ENCODE data around the gene PMFBP1. TPM values are rescaled to one million over a fixed set of nuclear protein-coding genes. Genes with fewer than 3 reads are reported as not detected.

The PMFBP1 gene
- total RNA-seq, 2 experiments from 2014 or later: 1.1 to 1.2 TPM

DNA sequence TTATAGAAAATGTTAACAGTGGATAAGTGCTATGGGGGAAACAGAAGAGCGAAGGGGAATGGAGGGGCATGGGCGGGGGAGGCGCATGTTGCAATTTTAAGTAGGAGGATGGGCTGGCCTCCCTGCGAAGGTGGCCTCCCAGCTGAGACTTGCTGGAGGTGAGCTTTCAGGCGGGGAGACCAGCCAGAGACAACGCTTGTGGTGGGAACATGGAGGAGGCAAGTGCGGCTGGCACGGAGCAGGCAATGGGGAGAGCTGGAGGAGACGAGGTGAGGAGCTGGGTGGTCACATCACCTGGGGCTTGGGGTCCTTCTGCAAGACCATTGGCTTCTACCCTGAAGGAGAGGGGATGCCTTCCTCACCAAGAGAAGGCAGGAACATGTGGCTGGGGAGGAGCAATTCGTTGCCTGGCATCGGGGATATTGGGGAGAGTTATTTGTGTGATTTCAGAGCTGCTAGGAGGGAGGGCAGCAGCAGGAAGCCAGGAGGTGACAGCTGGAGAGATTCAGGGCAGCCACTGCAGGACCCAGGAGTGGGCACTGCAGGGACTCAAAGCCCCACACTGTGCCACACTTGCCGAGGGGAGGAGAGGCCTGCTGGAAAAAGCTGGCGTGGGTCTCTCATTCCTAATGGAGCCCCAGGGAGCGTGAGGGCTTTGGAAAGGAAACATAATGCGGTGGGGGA lies 34.4 kb downstream of the PMFBP1 start:
- CTCF ChIA-PET: interaction anchor here (0.8 kb wide), 1 partner anchor 13 kb away, joined by 6 read pairs; no protein-coding TSS in a partner anchor
- Mint-ChIP-seq H3K27ac (no peak overlapping the region), H3K27me3 (no peaks in the 10 kb centered on the region), H3K9me3 (no peaks in the 10 kb centered on the region), H3K36me3 (ENCODE audit: low read depth) (no peaks in the 10 kb centered on the region), H3K4me1 (ENCODE audit: low read depth) (no peaks in the 10 kb centered on the region), H3K4me3 (no peak overlapping the region)
- TF ChIP-seq CTCF (IDR thresholded peaks at IDR 0.05): no peak
- DNase-seq: no peak
- ATAC-seq: no peak
- intact Hi-C loops (cut with micrococcal nuclease): no loop called here
- POLR2A ChIA-PET: no interaction called here

GRCh38 chr16:72134507-72134906 lies 37.4 kb downstream of the PMFBP1 start:
- intact Hi-C loops (cut with micrococcal nuclease): no loop called here
- DNase-seq: no peak
- H3K27ac Mint-ChIP-seq: no peak overlapping the region
- H3K9me3 Mint-ChIP-seq: no peaks in the 10 kb centered on the region
- TF ChIP-seq CTCF (IDR thresholded peaks at IDR 0.05): no peak
- no peak for ATAC-seq
- no peaks in the 10 kb centered on the region for H3K27me3 Mint-ChIP-seq
- H3K4me3 Mint-ChIP-seq: no peak overlapping the region
- ChIA-PET CTCF (interaction anchor here (2.2 kb wide), 1 partner anchor 9 kb away, joined by 12 read pairs; no protein-coding TSS in a partner anchor), POLR2A (no interaction called here)
- no peaks in the 10 kb centered on the region for H3K4me1 Mint-ChIP-seq (ENCODE audit: low read depth)
- H3K36me3 Mint-ChIP-seq (ENCODE audit: low read depth): no peaks in the 10 kb centered on the region

GRCh38 chr16:72132726-72133125 lies 39.2 kb downstream of the PMFBP1 start:
- ATAC-seq (no peak), DNase-seq (no peak)
- CTCF ChIA-PET: no interaction called here
- Mint-ChIP-seq H3K9me3 (no peaks in the 10 kb centered on the region), H3K27ac (no peak overlapping the region), H3K27me3 (no peaks in the 10 kb centered on the region), H3K4me1 (ENCODE audit: low read depth) (no peaks in the 10 kb centered on the region), H3K4me3 (no peak overlapping the region), H3K36me3 (ENCODE audit: low read depth) (no peaks in the 10 kb centered on the region)
- intact Hi-C loops (cut with micrococcal nuclease): no loop called here
- POLR2A ChIA-PET: interaction anchor here (0.6 kb wide), 1 partner anchor 113 kb away, joined by 3 read pairs; no protein-coding TSS in a partner anchor
- no peak for TF ChIP-seq CTCF (IDR thresholded peaks at IDR 0.05)

DNA sequence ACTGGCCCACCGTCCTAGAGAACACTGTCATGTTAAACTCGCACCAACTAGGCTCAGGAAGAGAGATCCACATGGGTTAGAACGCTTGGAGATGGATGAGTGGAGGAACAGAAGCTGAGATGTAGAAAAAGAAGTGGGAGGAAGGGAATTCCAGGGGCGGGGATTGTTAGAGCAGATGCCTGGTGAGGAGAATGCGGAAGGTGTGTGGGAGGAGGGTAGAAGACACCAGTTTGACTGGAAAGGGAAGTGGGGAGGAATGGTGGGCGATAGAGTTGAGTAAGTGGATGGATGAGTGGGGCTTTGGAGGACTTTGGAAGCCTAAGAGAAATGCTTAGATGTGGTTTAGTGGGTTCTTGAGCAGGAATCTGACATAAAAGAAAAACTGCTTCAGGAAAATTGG lies 40.9 kb downstream of the PMFBP1 start:
- H3K27me3 Mint-ChIP-seq: no peaks in the 10 kb centered on the region
- no peak for ATAC-seq
- intact Hi-C loops (cut with micrococcal nuclease): no loop called here
- no peaks in the 10 kb centered on the region for H3K4me1 Mint-ChIP-seq (ENCODE audit: low read depth)
- DNase-seq: no peak
- no peaks in the 10 kb centered on the region for H3K36me3 Mint-ChIP-seq (ENCODE audit: low read depth)
- TF ChIP-seq CTCF (IDR thresholded peaks at IDR 0.05): no peak
- H3K4me3 Mint-ChIP-seq: no peak overlapping the region
- H3K9me3 Mint-ChIP-seq: no peaks in the 10 kb centered on the region
- POLR2A ChIA-PET: no interaction called here
- CTCF ChIA-PET: no interaction called here
- no peak overlapping the region for H3K27ac Mint-ChIP-seq

DNA sequence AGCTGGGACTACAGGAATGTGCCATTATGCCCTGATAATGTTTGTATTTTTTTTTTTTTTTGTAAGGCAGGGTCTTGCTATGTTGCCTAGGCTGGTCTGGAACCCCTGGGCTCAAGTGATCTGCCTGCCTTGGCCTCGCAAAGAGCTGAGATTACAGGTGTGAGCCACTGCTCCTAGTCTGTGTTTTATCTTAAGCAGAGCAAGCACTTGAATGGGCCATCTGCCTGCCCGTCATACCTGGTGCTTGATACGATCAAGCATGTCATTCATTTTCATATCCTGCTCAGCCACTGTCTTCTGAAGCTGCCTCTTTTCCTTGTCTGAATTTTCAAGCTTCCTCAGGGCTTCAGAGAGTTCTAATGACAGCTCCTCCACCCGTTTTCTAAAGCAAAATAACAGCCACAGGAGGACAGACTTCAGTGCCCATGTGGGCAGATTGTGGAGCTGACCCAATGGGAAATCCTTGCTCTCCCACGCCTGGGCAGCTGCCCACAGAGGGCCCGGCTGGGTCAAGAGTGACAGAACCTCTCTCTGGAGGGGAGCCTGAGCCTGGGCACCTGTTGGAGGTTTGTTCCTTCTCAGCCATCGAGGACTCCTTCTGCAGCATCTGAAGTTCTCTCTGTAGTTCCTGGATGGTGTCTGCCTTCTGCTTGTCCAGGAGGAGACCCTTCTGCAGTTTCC lies 41.8 kb downstream of the PMFBP1 start:
- Mint-ChIP-seq H3K27me3 (no peaks in the 10 kb centered on the region), H3K9me3 (no peaks in the 10 kb centered on the region), H3K4me1 (ENCODE audit: low read depth) (no peaks in the 10 kb centered on the region), H3K4me3 (no peak overlapping the region), H3K27ac (no peak overlapping the region), H3K36me3 (ENCODE audit: low read depth) (no peaks in the 10 kb centered on the region)
- CTCF ChIA-PET: interaction anchor here (1.4 kb wide), 1 partner anchor 35 kb away, joined by 3 read pairs; no protein-coding TSS in a partner anchor
- DNase-seq (no peak), ATAC-seq (no peak)
- no peak for TF ChIP-seq CTCF (IDR thresholded peaks at IDR 0.05)
- intact Hi-C loops (cut with micrococcal nuclease): loop anchor here (10.0 kb wide), 1 partner anchor 335 kb away; no protein-coding TSS in a partner anchor
- POLR2A ChIA-PET: no interaction called here

Measured in activated CD8-positive, alpha-beta T cell treated with anti-CD3 and anti-CD28 coated beads for 36 hours (primary cell).